Right atrium auricular region (tissue), 2 donors: ENCODE data around the gene OTULIN. TPM values are rescaled to one million over a fixed set of nuclear protein-coding genes. Genes with fewer than 3 reads are reported as not detected.

Source experiments
- DNase-seq: peaks from one replicate; pipeline ENCODE4 v3.0.0-alpha.2; 2019; ENCODE audit warnings: low spot score
- H3K27ac ChIP-seq, 2 donors: fragments of 200-600 bp; sonication (generic); 1 replicate in 1 of 2; 2 replicates in 1 of 2; pipeline ENCODE4 v1.5.1; 2016 to 2019
- H3K27me3 ChIP-seq, 2 donors: fragments of 200-600 bp; sonication (generic); one replicate each; pipeline versions ENCODE4 v1.5.1 to v1.6.0; 2017 to 2019
- H3K36me3 ChIP-seq: fragments of 200-600 bp; sonication (generic); one replicate; pipeline ENCODE4 v1.5.1; 2016
- H3K4me1 ChIP-seq, 2 donors: fragments of 200-600 bp; sonication (generic); one replicate each; pipeline versions ENCODE4 v1.5.1 to v1.6.0; 2017 to 2019
- H3K4me3 ChIP-seq, 2 donors: fragments of 200-600 bp; sonication (generic); 1 replicate in 1 of 2; 2 replicates in 1 of 2; pipeline ENCODE4 v1.5.1; 2017 to 2019; ENCODE audit warnings: mild to moderate bottlenecking in 1 of 2, moderate library complexity in 1 of 2
- H3K9me3 ChIP-seq, 2 donors: fragments of 200-600 bp; sonication (generic); one replicate each; pipeline ENCODE4 v1.5.1; 2019
- CTCF ChIP-seq, 2 donors: fragments of 200-600 bp; sonication (generic); IDR thresholded peaks; one replicate each; pipeline ENCODE4 v1.5.1; 2019; ENCODE audit warnings: antibody characterized with exemption in 2 of 2
- total RNA-seq, 2 donors: library from RNA; depleted of rRNA; stranded (reverse); fragments of >200 nt; gene quantifications; one replicate each; pipeline ENCODE4 v1.1.0, GENCODE V29; 2016

OTULIN gene
- total RNA-seq, 2 donors from 2014 or later, result 13.9 to 29.9 TPM

GRCh38 chr5:14702238-14702839 lies 37.8 kb downstream of the OTULIN start:
- Histone ChIP-seq H3K4me3 (no peak overlapping the region), H3K36me3 (peaks cover 14% of the 10 kb centered on the region), H3K27ac (no peak overlapping the region), H3K9me3 (no peaks in the 10 kb centered on the region), H3K27me3 (no peaks in the 10 kb centered on the region), H3K4me1 (peaks cover 0 to 50% of the 10 kb centered on the region in 2 donors)
- TF ChIP-seq CTCF (IDR thresholded peaks at IDR 0.05), result no peak
- no peak for DNase-seq

GRCh38 chr5:14705556-14705955 lies 41.0 kb downstream of the OTULIN start:
- TF ChIP-seq CTCF (IDR thresholded peaks at IDR 0.05), result no peak
- DNase-seq, result no peak
- H3K4me3 ChIP-seq, result no peak overlapping the region
- H3K27ac ChIP-seq, result no peak overlapping the region
- H3K27me3 ChIP-seq, result no peaks in the 10 kb centered on the region
- H3K4me1 ChIP-seq, result peaks cover 0 to 27% of the 10 kb centered on the region in 2 donors
- peaks cover 30% of the 10 kb centered on the region for H3K36me3 ChIP-seq
- no peaks in the 10 kb centered on the region for H3K9me3 ChIP-seq

- no peak for DNase-seq
- no peak overlapping the region for H3K27ac ChIP-seq
- no peaks in the 10 kb centered on the region for H3K9me3 ChIP-seq
- H3K4me3 ChIP-seq, result no peak overlapping the region
- no peak for TF ChIP-seq CTCF (IDR thresholded peaks at IDR 0.05)
- peaks cover 40% of the 10 kb centered on the region for H3K36me3 ChIP-seq
- H3K27me3 ChIP-seq, result no peaks in the 10 kb centered on the region
- H3K4me1 ChIP-seq, result peaks cover 0 to 16% of the 10 kb centered on the region in 2 donors
These were observed 42.1 kb downstream of the OTULIN start for GRCh38 chr5:14706615-14707021.

- H3K4me1 ChIP-seq, result peaks cover 0 to 11% of the 10 kb centered on the region in 2 donors
- no peak for TF ChIP-seq CTCF (IDR thresholded peaks at IDR 0.05)
- no peak overlapping the region for H3K4me3 ChIP-seq
- DNase-seq, result no peak
- H3K27me3 ChIP-seq, result no peaks in the 10 kb centered on the region
- H3K27ac ChIP-seq, result no peak overlapping the region
- no peaks in the 10 kb centered on the region for H3K9me3 ChIP-seq
- H3K36me3 ChIP-seq, result peaks cover 53% of the 10 kb centered on the region
These were observed 43.4 kb downstream of the OTULIN start for GRCh38 chr5:14707811-14708390.

- TF ChIP-seq CTCF (IDR thresholded peaks at IDR 0.05), result no peak
- DNase-seq, result no peak
- no peak overlapping the region for H3K27ac ChIP-seq
- H3K4me3 ChIP-seq, result no peak overlapping the region
- no peaks in the 10 kb centered on the region for H3K27me3 ChIP-seq
- no peaks in the 10 kb centered on the region for H3K9me3 ChIP-seq
- peaks cover 60% of the 10 kb centered on the region for H3K36me3 ChIP-seq
- H3K4me1 ChIP-seq, result peaks cover 0 to 11% of the 10 kb centered on the region in 2 donors
These were observed 44.0 kb downstream of the OTULIN start for GRCh38 chr5:14708551-14708950.
